H1 (cell line): Measurements from ENCODE around the gene BORCS8. TPM values are rescaled to one million over a fixed set of nuclear protein-coding genes. Genes with fewer than 3 reads are reported as not detected.
A peak's percentile ranks its signal among the peaks of the same experiment; 100 is the strongest.

ENCODE experiments used
- CTCF ChIA-PET: fragments of 300-600 bp; sonication (Branson Sonifier 250); formaldehyde crosslinking; loops from one replicate; lab custom pipeline; 2021; ENCODE audit not compliant: partially characterized antibody; lab: Charles Lee
- POLR2A ChIA-PET: fragments of 300-600 bp; sonication (Branson Sonifier 250); formaldehyde crosslinking; loops from one replicate; lab custom pipeline; 2021; ENCODE audit warnings: inconsistent platforms; ENCODE audit not compliant: partially characterized antibody; lab: Charles Lee
- DNase-seq, 2 experiments: peaks; one replicate each; pipeline versions ENCODE4 v3.0.0 to v3.0.0-alpha.2; 2010 to 2022; ENCODE audit warnings: low spot score in 2 of 2, low read depth in 1 of 2, mixed read lengths in 1 of 2
- FAIRE-seq: peaks from 2 replicates; lab custom pipeline; 2011; peaks lifted over from hg19 to GRCh38; lab: Jason Lieb, UNC
- H2AFZ ChIP-seq: 2 replicates; pipeline ENCODE4 v1.8.1; 2012; ENCODE audit warnings: low read length, inconsistent platforms
- H2AK5ac ChIP-seq: 2 replicates; pipeline ENCODE4 v1.6.1; 2013; ENCODE audit warnings: low read depth, low read length
- H2BK120ac ChIP-seq: replicated peaks from 2 replicates; pipeline ENCODE3; 2013; ENCODE audit warnings: low read depth, low read length, inconsistent platforms
- H2BK12ac ChIP-seq: 2 replicates; pipeline ENCODE4 v1.6.1; 2013; ENCODE audit warnings: low read depth, low read length
- H2BK15ac ChIP-seq: 2 replicates; pipeline ENCODE4 v1.6.1; 2013; ENCODE audit warnings: low read length
- H2BK20ac ChIP-seq: 2 replicates; pipeline ENCODE4 v1.6.1; 2013; ENCODE audit warnings: low read length
- H2BK5ac ChIP-seq: 2 replicates; pipeline ENCODE4 v1.6.1; 2013; ENCODE audit warnings: low read depth, low read length
- H3K14ac ChIP-seq: 2 replicates; pipeline ENCODE4 v1.6.1; 2013; ENCODE audit warnings: inconsistent platforms; ENCODE audit not compliant: insufficient read length
- H3K18ac ChIP-seq: 2 replicates; pipeline ENCODE4 v1.6.1; 2013; ENCODE audit warnings: low read length; ENCODE audit errors: extremely low read depth
- H3K23ac ChIP-seq: 2 replicates; pipeline ENCODE4 v1.6.1; 2013; ENCODE audit warnings: inconsistent platforms; ENCODE audit not compliant: insufficient read length
- H3K23me2 ChIP-seq: 2 replicates; pipeline ENCODE4 v1.6.1; 2013; ENCODE audit warnings: low read depth, low read length
- H3K27ac ChIP-seq: 2 replicates; pipeline ENCODE4 v1.6.1; 2011; ENCODE audit warnings: low read depth, low read length, inconsistent platforms
- H3K27me3 ChIP-seq, 4 experiments: replicated peaks in 1 of 4; 1 replicate in 1 of 4; 2 replicates in 3 of 4; pipeline versions ENCODE4 v1.6.1 to v1.8.1; 2011 to 2013; ENCODE audit warnings: low read length in 3 of 4, mild to moderate bottlenecking in 3 of 4, inconsistent platforms in 2 of 4, mixed read lengths in 2 of 4, moderate library complexity in 1 of 4; ENCODE audit not compliant: control insufficient read depth in 3 of 4, insufficient read depth in 3 of 4; ENCODE audit errors: extremely low read depth in 1 of 4
- H3K36me3 ChIP-seq, 4 experiments: 2 replicates each; pipeline versions ENCODE4 v1.6.1 to v1.8.1; 2011 to 2013; ENCODE audit warnings: mild to moderate bottlenecking in 4 of 4, low read length in 3 of 4, moderate library complexity in 2 of 4, control low read depth in 1 of 4, inconsistent platforms in 1 of 4; ENCODE audit not compliant: insufficient read depth in 4 of 4, control insufficient read depth in 2 of 4
- H3K4ac ChIP-seq: replicated peaks from 2 replicates; pipeline ENCODE3; 2013; ENCODE audit warnings: low read length, low read depth, mixed read lengths, inconsistent platforms; ENCODE audit not compliant: insufficient read length
- H3K4me1 ChIP-seq, 4 experiments: replicated peaks in 1 of 4; 1 replicate in 1 of 4; 2 replicates in 3 of 4; pipeline versions ENCODE4 v1.6.1 to v1.8.1; 2011 to 2013; ENCODE audit warnings: low read length in 3 of 4, inconsistent platforms in 2 of 4, mixed read lengths in 1 of 4; ENCODE audit not compliant: insufficient read depth in 4 of 4, control insufficient read depth in 3 of 4
- H3K4me2 ChIP-seq, 2 experiments: 2 replicates each; pipeline versions ENCODE4 v1.6.1 to v1.8.1; 2011 to 2013; ENCODE audit warnings: low read depth in 2 of 2, low read length in 2 of 2, control low read depth in 1 of 2, inconsistent platforms in 1 of 2, mild to moderate bottlenecking in 1 of 2; ENCODE audit not compliant: insufficient read depth in 1 of 2
- H3K4me3 ChIP-seq, 4 experiments: fragments of 200-600, 300-600 bp in 1 of 4; sonication (generic), shearing (Covaris generic), sonication (Bioruptor Twin) in 1 of 4; 2 replicates each; pipeline versions ENCODE4 v1.5.1 to v1.8.1; 2011 to 2016; ENCODE audit warnings: low read length in 4 of 4, low read depth in 3 of 4, control low read depth in 2 of 4, inconsistent platforms in 2 of 4, mild to moderate bottlenecking in 2 of 4, mixed read lengths in 1 of 4, moderate library complexity in 1 of 4; ENCODE audit not compliant: insufficient read depth in 2 of 4; ENCODE audit errors: extremely low read depth in 1 of 4
- H3K56ac ChIP-seq: replicated peaks from 2 replicates; pipeline ENCODE3; 2013; ENCODE audit warnings: low read depth, mild to moderate bottlenecking, mixed read lengths, low read length, inconsistent platforms; ENCODE audit not compliant: insufficient read length
- H3K79me1 ChIP-seq: 2 replicates; pipeline ENCODE4 v1.6.1; 2013; ENCODE audit warnings: low read depth, low read length, control low read depth
- H3K79me2 ChIP-seq, 2 experiments: 2 replicates each; pipeline versions ENCODE4 v1.6.1 to v1.8.1; 2012 to 2013; ENCODE audit warnings: low read length in 2 of 2, mild to moderate bottlenecking in 2 of 2, inconsistent platforms in 1 of 2; ENCODE audit not compliant: insufficient read depth in 2 of 2, control insufficient read depth in 1 of 2
- H3K9ac ChIP-seq, 4 experiments: replicated peaks in 1 of 4; 1 replicate in 1 of 4; 2 replicates in 3 of 4; pipeline versions ENCODE4 v1.6.1 to v1.8.1; 2011 to 2013; ENCODE audit warnings: low read depth in 3 of 4, low read length in 3 of 4, control low read depth in 2 of 4, mild to moderate bottlenecking in 2 of 4, moderate library complexity in 2 of 4, inconsistent platforms in 1 of 4; ENCODE audit errors: extremely low read depth in 1 of 4
- H3K9me3 ChIP-seq, 2 experiments: 2 replicates each; pipeline versions ENCODE4 v1.6.1 to v1.8.1; 2012 to 2013; ENCODE audit warnings: mild to moderate bottlenecking in 2 of 2, moderate library complexity in 2 of 2, control low read depth in 1 of 2, inconsistent platforms in 1 of 2, low read depth in 1 of 2, low read length in 1 of 2, mixed read lengths in 1 of 2; ENCODE audit not compliant: insufficient read depth in 2 of 2
- H4K20me1 ChIP-seq, 2 experiments: replicated peaks in 1 of 2; 2 replicates each; pipeline versions ENCODE3 to v1.8.1; 2011 to 2013; ENCODE audit warnings: inconsistent platforms in 2 of 2, low read length in 2 of 2, mild to moderate bottlenecking in 1 of 2; ENCODE audit not compliant: insufficient read depth in 2 of 2, control insufficient read depth in 1 of 2
- H4K5ac ChIP-seq: 2 replicates; pipeline ENCODE4 v1.6.1; 2013; ENCODE audit warnings: low read length, low read depth, mixed read lengths, inconsistent platforms; ENCODE audit not compliant: insufficient read length
- H4K8ac ChIP-seq: 2 replicates; pipeline ENCODE4 v1.8.0; 2013; ENCODE audit warnings: mild to moderate bottlenecking, moderate library complexity, low read length, inconsistent platforms; ENCODE audit not compliant: insufficient read depth; ENCODE audit errors: extremely low read depth
- H4K91ac ChIP-seq: replicated peaks from 2 replicates; pipeline ENCODE3; 2013; ENCODE audit warnings: low read length, mixed read lengths, inconsistent platforms; ENCODE audit not compliant: insufficient read length
- ASH2L ChIP-seq: fragments of 200-600, 300-600 bp; sonication (generic); IDR thresholded peaks from one replicate; pipeline ENCODE4 v1.7.1; 2017; ENCODE audit warnings: low read length
- CBX8 ChIP-seq: fragments of 300-800, 300-1000 bp; sonication (generic); IDR thresholded peaks from 2 replicates; pipeline ENCODE4 v1.7.1; 2016; ENCODE audit warnings: low read depth, low read length, borderline replicate concordance
- JUN ChIP-seq: IDR thresholded peaks from 2 replicates; pipeline ENCODE4 v1.6.1; 2011; ENCODE audit warnings: low read depth, mild to moderate bottlenecking, improper control_type of control experiment, low read length
- POU5F1 ChIP-seq: IDR thresholded peaks from 2 replicates; pipeline ENCODE4 v1.6.1; 2011; ENCODE audit warnings: low read depth, mild to moderate bottlenecking, low read length, moderate library complexity
- SIN3A ChIP-seq, 2 experiments: IDR thresholded peaks in 1 of 2; conservative IDR thresholded peaks in 1 of 2; 2 replicates each; pipeline ENCODE4 v1.6.1; 2011 to 2012; ENCODE audit warnings: low read length in 2 of 2, improper control_type of control experiment in 1 of 2, low read depth in 1 of 2, mild to moderate bottlenecking in 1 of 2
- SIX5 ChIP-seq: IDR thresholded peaks from 2 replicates; pipeline ENCODE4 v1.6.1; 2011; ENCODE audit warnings: mild to moderate bottlenecking, low read depth, low read length
- TCF12 ChIP-seq: IDR thresholded peaks from 2 replicates; pipeline ENCODE4 v1.6.1; 2011; ENCODE audit warnings: low read depth, mild to moderate bottlenecking, low read length
- WGBS, 2 experiments: shearing (Covaris generic) in 1 of 2; methylation state at CpG; one replicate each; pipeline versions ENCODE4 v1.1.6 to v1.1.7; 2013 to 2015; ENCODE audit warnings: low lambda C conversion rate in 2 of 2, mixed read lengths in 2 of 2, inconsistent platforms in 1 of 2, low coverage in 1 of 2, missing lambda C conversion rate in 1 of 2; ENCODE audit not compliant: insufficient replicate concordance in 2 of 2, insufficient coverage in 1 of 2, insufficient read length in 1 of 2; ENCODE audit errors: extremely low coverage in 1 of 2, missing lambda C conversion rate in 1 of 2; 5-methylcytosine and 5-hydroxymethylcytosine counted together
- polyA plus RNA-seq, 7 experiments: library from polyadenylated mRNA; depleted of rRNA in 3 of 7; stranded (reverse) in 5 of 7; unstranded in 2 of 7; fragments of >200 nt in 5 of 7; fragments of 200-250 nt in 2 of 7; gene quantifications; 1 replicate in 5 of 7; 2 replicates in 1 of 7; 4 replicates in 1 of 7; pipeline versions ENCODE4 v1.2.1 to v1.2.3, GENCODE V29; 2011 to 2013; ENCODE audit warnings: missing spikeins in 2 of 7, mixed read lengths in 2 of 7
- total RNA-seq: library from RNA; stranded (reverse); fragmentation: NEBNext Ultra II Directional; extraction: Animal tissue kit (Norgen Biotek cat#: 25700); gene quantifications from 2 replicates; pipeline ENCODE4 v1.2.1, GENCODE V29; 2021
- TF ChIP-seq, protein P1 (sequence below): IDR thresholded peaks from 2 replicates; pipeline ENCODE4 v1.6.1; 2012; ENCODE audit warnings: inconsistent platforms

Gene BORCS8
- total and polyA plus RNA-seq, 2 of the 8 experiments (the other 6 are each of a cell fraction or from before 2014, with no cell fraction given), result 15.0 to 15.9 TPM

DNA sequence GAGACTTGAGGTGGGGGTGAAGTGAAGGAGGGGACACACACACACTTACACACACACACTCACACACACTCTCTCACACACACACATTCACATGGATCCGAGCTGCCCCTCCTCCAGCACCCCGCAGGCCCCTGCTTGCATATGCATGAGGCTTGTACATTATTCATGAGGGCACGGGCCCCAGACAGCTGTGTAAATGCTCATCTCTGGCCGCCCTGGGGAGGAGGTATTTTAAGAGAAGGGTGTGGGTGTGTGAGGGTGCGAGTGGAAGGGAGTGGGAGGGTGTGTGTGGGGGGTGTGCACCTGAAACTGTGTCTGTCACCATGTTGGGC, 22.2 kb upstream of the BORCS8 start:
- POLR2A ChIA-PET, result interaction anchor here (0.6 to 7.4 kb wide), 4 partner anchors 11 to 191 kb away, joined by 3 to 45 read pairs (median 4); partner anchors contain the start of genes GATAD2A and NR2C2AP
- H3K36me3 ChIP-seq, result no peaks in the 10 kb centered on the region
- DNase-seq (no peak), FAIRE-seq (no peak)
- no peak overlapping the region for H4K8ac ChIP-seq
- H3K27me3 ChIP-seq, result peaks cover 11 to 39% (median 34%) of the 10 kb centered on the region in 4 experiments
- H2BK15ac ChIP-seq, result peak overlapping the region; percentile 6; the same call in 1 of the 2 replicates
- no peak overlapping the region for H3K56ac ChIP-seq
- no peaks in the 10 kb centered on the region for H3K79me2 ChIP-seq
- H4K5ac ChIP-seq, result no peak overlapping the region
- TF ChIP-seq POU5F1 (peak; percentile 90; the same call in 1 of the 2 replicates), SIN3A (conservative IDR thresholded peaks at IDR 0.05 in 1 of 2, IDR thresholded peaks at IDR 0.05 in 1 of 2; ENCODE audit: low read depth in 1 of 2, low read length in 2 of 2) (0 out of 4 replicates have a peak, but pooled peaks of 1 of the 2 experiments have one; percentile 25), SIX5 (no peak), TCF12 (peak; percentile 57; the same call in 1 of the 2 replicates), CBX8 (no peak), ASH2L (no peak), JUN (no peak)
- TF ChIP-seq, protein P1, sequence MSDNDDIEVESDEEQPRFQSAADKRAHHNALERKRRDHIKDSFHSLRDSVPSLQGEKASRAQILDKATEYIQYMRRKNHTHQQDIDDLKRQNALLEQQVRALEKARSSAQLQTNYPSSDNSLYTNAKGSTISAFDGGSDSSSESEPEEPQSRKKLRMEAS, result no peak
- no peak overlapping the region for H2BK5ac ChIP-seq
- H3K18ac ChIP-seq, result no peak overlapping the region
- peaks cover 3% of the 10 kb centered on the region; the same call in 1 of the 2 replicates for H3K23me2 ChIP-seq
- H2AFZ ChIP-seq, result no peak overlapping the region
- no peak overlapping the region for H2BK120ac ChIP-seq
- no peak overlapping the region for H3K9ac ChIP-seq
- H2BK20ac ChIP-seq, result no peak overlapping the region
- no peaks in the 10 kb centered on the region for H3K9me3 ChIP-seq
- peak overlapping the region in 1 of 2 experiments; percentile 30; a peak in 2 of 4 replicates for H3K4me2 ChIP-seq
- H3K79me1 ChIP-seq, result no peaks in the 10 kb centered on the region
- CTCF ChIA-PET, result interaction anchor here (0.7 to 3.3 kb wide), 5 partner anchors 9 to 98 kb away, joined by 3 to 16 read pairs (median 3); no protein-coding TSS in a partner anchor
- H2AK5ac ChIP-seq, result peak overlapping the region; percentile 82; the same call in 1 of the 2 replicates
- no peak overlapping the region for H2BK12ac ChIP-seq
- no peak overlapping the region for H3K27ac ChIP-seq
- peaks cover 0 to 16% (median 10%) of the 10 kb centered on the region in 4 experiments; a peak in 6 of 7 replicates for H3K4me1 ChIP-seq
- no peak overlapping the region for H3K4me3 ChIP-seq
- no peak overlapping the region for H3K14ac ChIP-seq
- 21% methylated on average over 5 of the region's 5 CpGs; no CpG with 5 or more reads in 1 of the 2 experiments for WGBS, 2 experiments
- H4K91ac ChIP-seq, result no peak overlapping the region
- no peak overlapping the region for H3K23ac ChIP-seq
- peaks cover 3 to 16% of the 10 kb centered on the region in 2 experiments for H4K20me1 ChIP-seq
- H3K4ac ChIP-seq, result no peak overlapping the region
